ENCODE measurements around the gene HOXA3. TPM values are rescaled to one million over a fixed set of nuclear protein-coding genes. Genes with fewer than 3 reads are reported as not detected.

HOXA3 gene
- polyA plus RNA-seq, 1 donor from 2014 or later = not detected

GRCh38 chr7:27080844-27081436 is 71.4 kb downstream of the HOXA3 start:
- Mint-ChIP-seq H3K27me3 (no peaks in the 10 kb centered on the region), H3K36me3 (peaks cover 2% of the 10 kb centered on the region), H3K9me3 (no peaks in the 10 kb centered on the region), H3K4me3 (no peak overlapping the region), H3K4me1 (peaks cover 0 to 6% (median 5%) of the 10 kb centered on the region in 3 donors), H3K27ac (no peak overlapping the region)

GRCh38 chr7:27079234-27079975 is 73.0 kb downstream of the HOXA3 start:
- Mint-ChIP-seq H3K27me3 (no peaks in the 10 kb centered on the region), H3K4me1 (peaks cover 0 to 6% (median 5%) of the 10 kb centered on the region in 3 donors), H3K9me3 (no peaks in the 10 kb centered on the region), H3K4me3 (no peak overlapping the region), H3K36me3 (peaks cover 2% of the 10 kb centered on the region), H3K27ac (no peak overlapping the region)

GRCh38 chr7:27078616-27079233 is 73.7 kb downstream of the HOXA3 start:
- Mint-ChIP-seq H3K27ac (no peak overlapping the region), H3K4me3 (no peak overlapping the region), H3K4me1 (peaks cover 0 to 6% (median 5%) of the 10 kb centered on the region in 3 donors), H3K36me3 (peaks cover 2% of the 10 kb centered on the region), H3K27me3 (no peaks in the 10 kb centered on the region), H3K9me3 (no peaks in the 10 kb centered on the region)

- H3K27ac Mint-ChIP-seq = no peak overlapping the region
- H3K4me3 Mint-ChIP-seq = no peak overlapping the region
- no peaks in the 10 kb centered on the region for H3K4me1 Mint-ChIP-seq
- H3K9me3 Mint-ChIP-seq = no peaks in the 10 kb centered on the region
- H3K36me3 Mint-ChIP-seq = no peaks in the 10 kb centered on the region
- peaks cover 2% of the 10 kb centered on the region for H3K27me3 Mint-ChIP-seq
Measured at GRCh38 chr7:27073076-27073475, 79.3 kb downstream of the HOXA3 start.

- H3K27ac Mint-ChIP-seq = no peak overlapping the region
- peaks cover 3% of the 10 kb centered on the region for H3K36me3 Mint-ChIP-seq
- H3K27me3 Mint-ChIP-seq = peaks cover 2% of the 10 kb centered on the region
- peaks cover 0 to 2% (median 0%) of the 10 kb centered on the region in 3 donors for H3K9me3 Mint-ChIP-seq
- no peaks in the 10 kb centered on the region for H3K4me1 Mint-ChIP-seq
- no peak overlapping the region for H3K4me3 Mint-ChIP-seq
Measured at GRCh38 chr7:27071622-27072390, 80.6 kb downstream of the HOXA3 start.

GRCh38 chr7:27068259-27068658 is 84.1 kb downstream of the HOXA3 start:
- Mint-ChIP-seq H3K36me3 (peaks cover 3% of the 10 kb centered on the region), H3K4me3 (no peak overlapping the region), H3K27ac (no peak overlapping the region), H3K27me3 (no peaks in the 10 kb centered on the region), H3K4me1 (no peaks in the 10 kb centered on the region), H3K9me3 (peaks cover 0 to 2% (median 0%) of the 10 kb centered on the region in 3 donors)

- no peak overlapping the region for H3K4me3 Mint-ChIP-seq
- H3K4me1 Mint-ChIP-seq = no peaks in the 10 kb centered on the region
- no peaks in the 10 kb centered on the region for H3K27me3 Mint-ChIP-seq
- peaks cover 0 to 2% (median 0%) of the 10 kb centered on the region in 3 donors for H3K9me3 Mint-ChIP-seq
- no peak overlapping the region for H3K27ac Mint-ChIP-seq
- H3K36me3 Mint-ChIP-seq = peaks cover 4% of the 10 kb centered on the region
Measured at GRCh38 chr7:27066148-27066547, 86.2 kb downstream of the HOXA3 start.

- peaks cover 0 to 2% (median 0%) of the 10 kb centered on the region in 3 donors for H3K9me3 Mint-ChIP-seq
- H3K4me3 Mint-ChIP-seq = no peak overlapping the region
- H3K27me3 Mint-ChIP-seq = no peaks in the 10 kb centered on the region
- H3K36me3 Mint-ChIP-seq = peaks cover 4% of the 10 kb centered on the region
- H3K27ac Mint-ChIP-seq = no peak overlapping the region
- no peaks in the 10 kb centered on the region for H3K4me1 Mint-ChIP-seq
Measured at GRCh38 chr7:27065709-27066108, 86.7 kb downstream of the HOXA3 start.

- no peak overlapping the region for H3K27ac Mint-ChIP-seq
- H3K4me3 Mint-ChIP-seq = no peak overlapping the region
- no peaks in the 10 kb centered on the region for H3K4me1 Mint-ChIP-seq
- peaks cover 0 to 2% (median 0%) of the 10 kb centered on the region in 3 donors for H3K9me3 Mint-ChIP-seq
- H3K36me3 Mint-ChIP-seq = peaks cover 4% of the 10 kb centered on the region
- H3K27me3 Mint-ChIP-seq = no peaks in the 10 kb centered on the region
Measured at GRCh38 chr7:27064661-27065060, 87.7 kb downstream of the HOXA3 start.

- no peak overlapping the region for H3K4me3 Mint-ChIP-seq
- H3K4me1 Mint-ChIP-seq = no peaks in the 10 kb centered on the region
- peaks cover 3% of the 10 kb centered on the region for H3K27me3 Mint-ChIP-seq
- H3K9me3 Mint-ChIP-seq = peaks cover 0 to 2% (median 0%) of the 10 kb centered on the region in 3 donors
- peaks cover 6% of the 10 kb centered on the region for H3K36me3 Mint-ChIP-seq
- H3K27ac Mint-ChIP-seq = no peak overlapping the region
Measured at GRCh38 chr7:27064159-27064558, 88.2 kb downstream of the HOXA3 start.

- H3K4me3 Mint-ChIP-seq = no peak overlapping the region
- H3K27ac Mint-ChIP-seq = no peak overlapping the region
- H3K4me1 Mint-ChIP-seq = no peaks in the 10 kb centered on the region
- peaks cover 3% of the 10 kb centered on the region for H3K27me3 Mint-ChIP-seq
- peaks cover 6% of the 10 kb centered on the region for H3K36me3 Mint-ChIP-seq
- peaks cover 0 to 2% (median 0%) of the 10 kb centered on the region in 3 donors for H3K9me3 Mint-ChIP-seq
Measured at GRCh38 chr7:27062946-27063345, 89.4 kb downstream of the HOXA3 start.

Other genes starting within 250 kb of the HOXA3 start
- 0.24 TPM for gene HOXA1, start 56.6 kb downstream of the HOXA3 start, polyA plus RNA-seq
- gene HOXA2, start 49.9 kb downstream of the HOXA3 start, polyA plus RNA-seq = not detected
- gene HOXA4, start 21.8 kb downstream of the HOXA3 start, polyA plus RNA-seq = not detected
- not detected for gene HOXA5, start 8.9 kb downstream of the HOXA3 start, polyA plus RNA-seq
- 0.39 TPM for gene HOXA6, start 4.8 kb downstream of the HOXA3 start, polyA plus RNA-seq
- gene HOXA7, start 4.1 kb upstream of the HOXA3 start, polyA plus RNA-seq = 1.0 TPM
- 0.20 TPM for gene HOXA9, start 13.0 kb upstream of the HOXA3 start, polyA plus RNA-seq
- gene HOXA10, start 21.7 kb upstream of the HOXA3 start, polyA plus RNA-seq = 0.70 TPM
- gene HOXA11, start 32.6 kb upstream of the HOXA3 start, polyA plus RNA-seq = not detected
- not detected for gene HOXA13, start 47.5 kb upstream of the HOXA3 start, polyA plus RNA-seq
- gene EVX1, start 90.2 kb upstream of the HOXA3 start, polyA plus RNA-seq = not detected